MV-4-11 (cell line): ENCODE measurements around the gene AGMO.

ENCODE experiments used
- DNase-seq: peaks from one replicate; lab custom pipeline; 2025; lab: John Stamatoyannopoulos, UW

The AGMO gene

GRCh38 chr7:15457990-15458955, 103.5 kb downstream of the AGMO start:
- DNase-seq = no peak

DNA sequence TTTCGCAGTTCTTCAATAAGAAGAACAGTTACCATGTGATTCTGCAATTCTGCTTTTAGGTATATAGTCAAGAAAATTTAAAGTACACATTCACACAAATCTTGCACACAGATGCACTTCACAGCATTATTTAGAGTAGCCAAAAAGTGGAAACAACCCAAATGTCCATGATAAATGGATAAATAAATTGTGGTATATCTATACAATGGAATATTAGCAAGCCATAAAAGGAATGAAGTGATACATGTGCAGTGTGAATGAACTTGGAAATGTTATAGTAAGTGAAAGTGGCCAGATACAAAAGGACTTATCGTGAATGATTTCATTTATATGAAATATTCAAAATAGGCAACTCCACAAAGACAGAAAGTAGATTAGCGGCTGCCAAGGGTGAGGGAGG, 109.1 kb downstream of the AGMO start:
- no peak for DNase-seq

- no peak for DNase-seq
These were observed 115.1 kb downstream of the AGMO start for GRCh38 chr7:15446722-15447121.

GRCh38 chr7:15446280-15446679, 115.5 kb downstream of the AGMO start:
- no peak for DNase-seq

DNA sequence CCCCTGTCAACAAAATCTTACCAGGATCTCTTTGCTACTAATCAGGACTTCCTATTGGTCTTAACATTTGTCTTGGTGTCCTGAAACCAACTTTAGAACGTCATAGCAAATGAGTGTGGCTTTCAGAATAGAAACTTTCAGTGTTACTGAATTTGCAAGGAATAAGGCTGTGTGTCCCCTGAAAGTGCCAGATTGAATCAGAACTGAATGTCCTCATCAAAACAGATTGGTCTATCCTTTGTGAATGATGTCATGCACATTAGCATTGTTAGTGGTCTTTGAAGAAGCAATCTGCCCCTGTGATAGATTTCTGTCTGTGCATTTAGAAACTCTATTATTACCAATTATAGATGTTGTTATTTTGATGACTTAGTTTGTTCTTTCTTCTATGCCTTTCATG, 119.9 kb downstream of the AGMO start:
- no peak for DNase-seq

DNA sequence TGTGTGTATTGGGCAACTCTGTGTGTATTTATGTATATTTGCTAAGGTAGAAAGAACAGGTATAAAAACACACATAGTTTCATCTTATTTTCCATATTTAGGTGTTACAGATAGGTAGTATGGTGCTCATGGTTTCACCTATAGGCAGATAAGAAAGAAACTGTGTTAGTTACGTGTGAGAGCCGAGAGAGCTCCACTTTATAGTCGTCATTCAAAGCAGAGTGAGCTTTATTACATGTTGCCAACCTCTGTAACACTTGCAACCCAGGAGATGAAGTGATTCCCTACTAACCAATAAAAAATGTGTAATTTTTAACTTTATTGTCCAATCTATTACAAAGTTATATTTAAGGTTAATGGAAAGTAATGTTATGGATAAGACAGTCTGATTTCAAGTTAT, 121.3 kb downstream of the AGMO start:
- no peak for DNase-seq

- DNase-seq = no peak
These were observed 122.0 kb downstream of the AGMO start for GRCh38 chr7:15439853-15440252.

GRCh38 chr7:15433151-15433550, 128.7 kb downstream of the AGMO start:
- DNase-seq = no peak

- no peak for DNase-seq
These were observed 130.9 kb downstream of the AGMO start for GRCh38 chr7:15430911-15431310.

DNA sequence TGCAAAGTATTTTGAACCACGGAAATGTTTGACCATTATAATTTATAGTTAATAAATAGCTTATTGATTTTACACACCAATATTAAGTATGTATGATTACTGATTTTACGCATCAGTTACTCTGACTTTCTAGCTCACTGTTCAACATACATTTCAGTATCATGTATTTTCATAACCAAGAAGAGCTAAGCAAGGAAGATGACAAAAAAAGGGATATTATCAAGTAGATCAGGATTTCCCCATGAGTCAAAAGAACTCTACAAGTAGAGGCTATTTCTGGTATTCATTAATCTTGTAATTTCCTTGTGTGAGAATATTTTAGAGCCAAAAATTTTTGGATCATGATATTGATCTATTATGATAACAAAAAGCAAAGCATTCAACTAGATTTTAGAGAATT, 131.6 kb downstream of the AGMO start:
- DNase-seq = no peak

- no peak for DNase-seq
These were observed 137.3 kb downstream of the AGMO start for GRCh38 chr7:15424468-15424867.

DNA sequence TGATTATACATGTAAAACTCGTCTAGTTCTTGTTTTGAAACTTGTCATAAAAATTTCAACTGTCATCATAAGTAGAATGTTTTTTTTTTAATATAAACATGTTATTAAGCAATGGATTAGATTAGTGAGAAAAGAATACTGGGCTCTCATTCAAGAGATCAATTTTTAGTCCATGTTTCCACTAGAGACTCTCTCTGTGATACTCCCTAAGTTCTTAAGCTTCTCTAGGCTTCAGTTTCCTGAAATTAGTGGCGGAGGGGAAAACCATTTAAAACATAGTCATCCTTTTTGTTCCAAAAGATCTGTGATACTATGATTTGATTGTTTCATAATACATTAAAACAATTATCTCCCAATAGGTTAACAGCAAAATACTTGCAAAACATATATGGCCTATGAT, 142.2 kb downstream of the AGMO start:
- no peak for DNase-seq

- DNase-seq = no peak
These were observed 143.6 kb downstream of the AGMO start for GRCh38 chr7:15418264-15418663.

DNA sequence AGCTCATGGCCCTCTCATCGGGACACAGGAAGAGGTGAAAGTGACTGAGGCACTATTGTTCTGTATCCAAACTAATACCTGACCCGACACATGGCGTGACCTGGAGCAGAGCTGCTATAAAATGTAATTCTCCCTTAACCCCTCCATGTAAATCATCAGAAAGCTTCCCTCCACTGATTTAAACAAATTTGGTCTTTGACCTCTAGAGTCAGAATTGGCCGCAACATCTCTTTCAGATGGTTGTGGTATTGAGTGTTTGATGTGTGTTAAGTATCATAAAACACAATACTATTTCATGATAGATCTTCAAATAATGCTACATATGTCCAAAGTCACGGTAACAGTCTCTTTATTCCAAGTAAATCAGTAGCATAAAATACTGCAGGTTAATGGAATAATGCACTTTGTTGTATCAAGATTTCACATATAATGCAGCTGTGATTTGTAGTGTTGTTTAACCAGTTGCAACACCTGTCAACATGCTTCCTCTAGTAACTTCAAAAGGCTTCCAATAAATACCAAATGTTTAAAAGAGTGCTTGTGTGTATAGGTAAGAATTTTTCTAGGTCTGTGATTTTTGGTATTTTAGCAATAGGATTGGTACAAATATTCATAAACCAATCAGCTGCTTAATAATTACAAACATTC, 144.3 kb downstream of the AGMO start:
- no peak for DNase-seq

- DNase-seq = no peak
These were observed 150.8 kb downstream of the AGMO start for GRCh38 chr7:15411019-15411418.

DNA sequence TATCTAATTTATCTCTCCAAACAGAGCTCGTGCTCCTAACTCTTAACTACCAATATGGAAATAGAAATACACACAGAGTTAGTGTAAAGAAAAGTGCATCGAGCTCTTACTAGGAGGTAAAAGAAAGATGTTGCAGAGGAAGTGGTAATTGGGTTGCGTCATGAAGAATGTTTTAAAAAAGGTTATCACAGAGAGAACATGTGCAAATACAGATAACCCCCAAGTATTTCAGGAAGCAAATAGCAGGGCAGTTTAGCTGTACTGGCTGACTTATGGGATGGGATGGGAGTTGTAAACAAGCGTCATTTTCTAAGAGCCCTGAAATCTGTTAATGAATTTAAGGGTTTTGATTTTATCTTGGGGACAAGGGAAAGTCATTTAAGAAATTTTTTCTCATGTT, 153.9 kb downstream of the AGMO start:
- DNase-seq = peak; percentile 62

DNA sequence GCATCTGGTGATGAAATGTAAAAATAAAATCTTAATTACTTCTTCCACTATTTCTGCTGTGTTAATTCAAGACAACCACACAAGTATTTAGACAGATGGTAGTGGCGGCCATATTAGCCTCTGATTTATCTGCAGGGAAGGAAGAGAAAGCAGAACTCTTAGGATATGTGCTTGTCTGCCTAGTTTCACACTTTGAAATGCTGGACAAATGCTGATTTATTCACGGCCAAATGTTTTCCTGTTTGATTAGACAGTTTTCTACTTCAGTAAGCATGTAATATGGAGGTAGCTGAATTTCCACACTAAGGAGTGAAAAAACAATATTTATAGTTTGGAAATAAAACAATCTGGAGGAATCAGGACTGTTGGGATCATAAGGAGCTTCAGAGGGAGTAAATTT, 158.1 kb downstream of the AGMO start:
- peak; percentile 27 for DNase-seq

GRCh38 chr7:15403315-15403714, 158.5 kb downstream of the AGMO start:
- DNase-seq = no peak

GRCh38 chr7:15402436-15403136, 159.2 kb downstream of the AGMO start:
- no peak for DNase-seq

GRCh38 chr7:15400440-15400839, 161.4 kb downstream of the AGMO start:
- DNase-seq = no peak

DNA sequence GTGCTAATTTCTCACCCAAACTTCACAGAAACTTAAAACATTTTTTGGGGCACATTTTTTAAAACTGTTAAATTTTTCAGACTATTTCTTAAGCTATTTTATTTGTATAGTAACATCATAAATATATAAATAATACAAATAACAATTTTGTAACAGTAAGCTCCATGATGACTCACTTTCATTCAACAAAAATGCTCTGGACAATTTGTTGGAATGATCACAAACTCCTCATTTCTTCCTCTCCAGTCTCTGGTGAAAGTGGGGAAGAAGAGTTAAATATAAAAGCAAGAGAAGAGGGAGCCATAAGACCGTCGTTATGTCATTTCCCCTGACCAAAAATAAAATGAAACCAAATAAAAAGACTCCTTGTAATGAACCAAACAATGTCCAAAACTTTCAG, 162.4 kb downstream of the AGMO start:
- no peak for DNase-seq

DNA sequence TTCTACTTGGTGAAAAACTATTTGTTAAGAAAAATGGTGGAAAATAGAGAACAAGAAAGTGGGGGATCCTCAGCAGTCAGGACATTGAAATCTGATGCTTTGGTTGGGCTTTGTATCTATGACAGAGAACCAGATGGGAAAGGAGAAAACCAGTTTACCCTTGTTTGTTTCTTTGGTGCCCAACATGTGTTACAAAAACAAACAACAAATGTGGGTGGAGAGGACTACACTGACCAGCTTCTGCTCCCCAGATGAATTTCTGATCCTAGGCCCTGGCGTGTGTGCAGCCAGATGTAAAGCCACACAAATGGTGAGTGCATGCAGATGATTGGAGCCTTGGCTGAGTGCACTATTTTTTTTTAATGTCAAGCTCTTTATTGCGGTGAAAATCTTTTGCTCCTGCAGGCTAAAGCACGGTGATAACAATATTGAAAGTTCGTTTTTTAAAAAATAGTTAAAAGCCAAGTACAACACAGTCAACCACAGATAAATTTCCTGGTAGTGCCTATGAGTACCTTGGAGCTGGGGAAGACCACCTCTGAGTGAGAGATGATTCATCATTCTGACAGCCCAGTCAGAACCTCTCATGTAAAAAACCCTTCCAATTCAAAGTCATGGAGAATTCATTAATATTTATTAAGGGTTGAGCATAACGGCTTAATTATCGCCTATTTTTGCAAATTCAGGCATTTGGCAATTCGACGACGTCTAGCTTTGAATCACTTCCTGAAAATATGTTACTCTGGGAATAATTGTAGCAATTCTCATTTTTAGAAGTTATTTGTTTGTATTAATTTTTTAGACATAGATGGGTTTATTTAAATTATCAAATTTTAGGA, 163.7 kb downstream of the AGMO start:
- no peak for DNase-seq
